SK-N-SH (cell line): ENCODE results near the gene CCNK. TPM values are rescaled to one million over a fixed set of nuclear protein-coding genes. Genes with fewer than 3 reads are reported as not detected.

ENCODE experiments used
- CTCF ChIA-PET: fragments of 300-600, 350-600 bp; formaldehyde crosslinking; extraction: SDS; loops from one replicate; lab custom pipeline; 2021; lab: Yijun Ruan, JAX
- POLR2A ChIA-PET: fragments of 350-600 bp; sonication (Branson Sonifier 250); formaldehyde crosslinking; extraction: SDS; loops from one replicate; lab custom pipeline; 2020; ENCODE audit warnings: antibody characterized with exemption, inconsistent platforms; lab: Yijun Ruan, JAX
- DNase-seq: peaks from one replicate; pipeline ENCODE4 v3.0.0; 2012
- H2AFZ ChIP-seq: fragments of 200-600 bp; sonication (generic); 2 replicates; pipeline ENCODE4 v1.8.1; 2016; ENCODE audit warnings: antibody characterized with exemption, mild to moderate bottlenecking, low read depth
- H3F3A ChIP-seq: fragments of 200-600 bp; sonication (generic); replicated peaks from 2 replicates; pipeline ENCODE3; 2016; ENCODE audit warnings: antibody characterized with exemption, mild to moderate bottlenecking; ENCODE audit not compliant: insufficient read depth
- H3K27ac ChIP-seq, 2 experiments: fragments of 200-500 bp in 1 of 2; fragments of 200-600 bp in 1 of 2; sonication (Bioruptor generic) in 1 of 2; sonication (generic), shearing (Covaris generic) in 1 of 2; 2 replicates each; pipeline versions ENCODE4 v1.5.1 to v1.6.1; 2014 to 2016; ENCODE audit warnings: low read depth in 2 of 2, inconsistent platforms in 1 of 2, low read length in 1 of 2, mild to moderate bottlenecking in 1 of 2, mixed read lengths in 1 of 2
- H3K27me3 ChIP-seq: fragments of 200-600 bp; sonication (generic), shearing (Covaris generic); 2 replicates; pipeline ENCODE4 v1.6.1; 2016; ENCODE audit warnings: mixed run types; ENCODE audit not compliant: insufficient read depth
- H3K36me3 ChIP-seq, 2 experiments: fragments of 200-500 bp in 1 of 2; fragments of 200-600 bp in 1 of 2; sonication (Bioruptor generic) in 1 of 2; sonication (generic) in 1 of 2; replicated peaks in 1 of 2; 2 replicates each; pipeline versions ENCODE3 to v1.5.1; 2014 to 2016; ENCODE audit warnings: low read length in 1 of 2, mild to moderate bottlenecking in 1 of 2; ENCODE audit not compliant: insufficient read depth in 2 of 2, control insufficient read depth in 1 of 2
- H3K4me1 ChIP-seq, 2 experiments: fragments of 200-500 bp in 1 of 2; fragments of 200-600 bp in 1 of 2; sonication (Bioruptor generic) in 1 of 2; sonication (generic), shearing (Covaris generic) in 1 of 2; 2 replicates each; pipeline versions ENCODE4 v1.5.1 to v1.6.1; 2014 to 2016; ENCODE audit warnings: low read depth in 1 of 2, low read length in 1 of 2, mixed run types in 1 of 2; ENCODE audit not compliant: insufficient read depth in 2 of 2, control insufficient read depth in 1 of 2
- H3K4me2 ChIP-seq: fragments of 200-600 bp; sonication (generic), shearing (Covaris generic); 2 replicates; pipeline ENCODE4 v1.6.1; 2017; ENCODE audit warnings: mixed run types
- H3K4me3 ChIP-seq, 2 experiments: fragments of 200-500 bp in 1 of 2; fragments of 200-600 bp in 1 of 2; sonication (Bioruptor generic) in 1 of 2; sonication (generic), shearing (Covaris generic) in 1 of 2; 2 replicates each; pipeline versions ENCODE4 v1.5.1 to v1.8.1; 2014 to 2016; ENCODE audit warnings: low read depth in 2 of 2, inconsistent platforms in 1 of 2, low read length in 1 of 2, mild to moderate bottlenecking in 1 of 2, mixed read lengths in 1 of 2, moderate library complexity in 1 of 2
- H3K79me2 ChIP-seq: fragments of 200-600 bp; sonication (generic); 2 replicates; pipeline ENCODE4 v1.8.1; 2017; ENCODE audit warnings: mild to moderate bottlenecking; ENCODE audit not compliant: insufficient read depth
- H3K9ac ChIP-seq: fragments of 200-600 bp; sonication (generic); 2 replicates; pipeline ENCODE4 v1.6.1; 2017; ENCODE audit warnings: mixed run types
- H3K9me2 ChIP-seq: fragments of 200-600 bp; sonication (generic); 2 replicates; pipeline ENCODE4 v1.6.1; 2017; ENCODE audit warnings: mixed run types
- H3K9me3 ChIP-seq: fragments of 200-600 bp; sonication (generic); 2 replicates; pipeline ENCODE4 v1.6.1; 2017; ENCODE audit warnings: mixed run types, mild to moderate bottlenecking, moderate library complexity
- H4K20me1 ChIP-seq: fragments of 200-600 bp; sonication (generic); 2 replicates; pipeline ENCODE4 v1.6.1; 2017; ENCODE audit warnings: mild to moderate bottlenecking, mixed run types; ENCODE audit not compliant: insufficient read depth
- CHD2 ChIP-seq: fragments of 150-350 bp; IDR thresholded peaks from 2 replicates; pipeline ENCODE4 v1.6.1; 2018; ENCODE audit warnings: low read length; ENCODE audit not compliant: partially characterized antibody
- EP300 ChIP-seq, 2 experiments: IDR thresholded peaks; 2 replicates each; pipeline versions ENCODE4 v1.4.0 to v1.6.1; 2012; ENCODE audit warnings: borderline replicate concordance in 1 of 2, low read depth in 1 of 2, low read length in 1 of 2
- EZH2phosphoT487 ChIP-seq: fragments of 200-600 bp; sonication (generic); IDR thresholded peaks from 2 replicates; pipeline ENCODE4 v1.6.1; 2017; ENCODE audit warnings: low read depth, mixed run types, mild to moderate bottlenecking, antibody characterized with exemption, moderate library complexity, borderline replicate concordance
- FOSL2 ChIP-seq: IDR thresholded peaks from 2 replicates; pipeline ENCODE4 v1.4.0; 2012; ENCODE audit warnings: low read depth, mild to moderate bottlenecking, moderate library complexity, borderline replicate concordance
- FOXJ3 ChIP-seq: sonication (generic); formaldehyde crosslinking; IDR thresholded peaks from 2 replicates; pipeline ENCODE4 v1.5.1; 2020; ENCODE audit warnings: mild to moderate bottlenecking, missing genetic modification reagents
- FOXM1 ChIP-seq: IDR thresholded peaks from 2 replicates; pipeline ENCODE4 v1.4.0; 2012; ENCODE audit warnings: low read depth, mild to moderate bottlenecking
- GABPA ChIP-seq: IDR thresholded peaks from 2 replicates; pipeline ENCODE4 v1.4.0; 2012; ENCODE audit warnings: low read depth, mild to moderate bottlenecking
- GATA2 ChIP-seq: sonication (generic); formaldehyde crosslinking; IDR thresholded peaks from 2 replicates; pipeline ENCODE4 v1.5.0; 2020; ENCODE audit warnings: mild to moderate bottlenecking, missing genetic modification reagents
- NRF1 ChIP-seq: IDR thresholded peaks from 2 replicates; pipeline ENCODE4 v1.6.1; 2012; ENCODE audit warnings: low read depth, mild to moderate bottlenecking, low read length
- RCOR1 ChIP-seq: fragments of 150-350 bp; IDR thresholded peaks from 2 replicates; pipeline ENCODE4 v1.6.1; 2017; ENCODE audit warnings: antibody characterized with exemption, low read length
- SMC3 ChIP-seq: IDR thresholded peaks from 2 replicates; pipeline ENCODE4 v1.6.1; 2012; ENCODE audit warnings: low read depth, low read length, improper control_type of control experiment
- TCF12 ChIP-seq: IDR thresholded peaks from 2 replicates; pipeline ENCODE4 v1.4.0; 2012
- TEAD4 ChIP-seq: IDR thresholded peaks from 2 replicates; pipeline ENCODE4 v1.4.0; 2012; ENCODE audit warnings: mild to moderate bottlenecking, borderline replicate concordance; ENCODE audit not compliant: insufficient read depth
- WGBS: methylation state at CpG from one replicate; pipeline ENCODE4 v1.1.6; 2017; ENCODE audit warnings: low lambda C conversion rate; 5-methylcytosine and 5-hydroxymethylcytosine counted together
- polyA plus RNA-seq, 3 experiments: library from polyadenylated mRNA; depleted of rRNA; stranded (reverse); fragments of >200 nt; gene quantifications; 2 replicates each; pipeline ENCODE4 v1.2.3, GENCODE V29; 2012
- TF ChIP-seq, protein P1 (sequence below): fragments of 150-350 bp; IDR thresholded peaks from 2 replicates; pipeline ENCODE4 v1.6.1; 2017; ENCODE audit warnings: antibody characterized with exemption, low read length, low read depth, borderline replicate concordance
- TF ChIP-seq, protein P2 (sequence below): IDR thresholded peaks from 2 replicates; pipeline ENCODE4; 2012

CCNK gene
- polyA plus RNA-seq, 1 of the 3 experiments (the other 2 are of a cell fraction) = 14.6 TPM

GRCh38 chr14:99468081-99468480, 13.1 kb upstream of the CCNK start (continued):
- TF ChIP-seq, protein P1, sequence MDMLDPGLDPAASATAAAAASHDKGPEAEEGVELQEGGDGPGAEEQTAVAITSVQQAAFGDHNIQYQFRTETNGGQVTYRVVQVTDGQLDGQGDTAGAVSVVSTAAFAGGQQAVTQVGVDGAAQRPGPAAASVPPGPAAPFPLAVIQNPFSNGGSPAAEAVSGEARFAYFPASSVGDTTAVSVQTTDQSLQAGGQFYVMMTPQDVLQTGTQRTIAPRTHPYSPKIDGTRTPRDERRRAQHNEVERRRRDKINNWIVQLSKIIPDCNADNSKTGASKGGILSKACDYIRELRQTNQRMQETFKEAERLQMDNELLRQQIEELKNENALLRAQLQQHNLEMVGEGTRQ = no peak
- TF ChIP-seq TEAD4 (no peak), GATA2 (no peak), EZH2phosphoT487 (no peak), RCOR1 (no peak)

DNA sequence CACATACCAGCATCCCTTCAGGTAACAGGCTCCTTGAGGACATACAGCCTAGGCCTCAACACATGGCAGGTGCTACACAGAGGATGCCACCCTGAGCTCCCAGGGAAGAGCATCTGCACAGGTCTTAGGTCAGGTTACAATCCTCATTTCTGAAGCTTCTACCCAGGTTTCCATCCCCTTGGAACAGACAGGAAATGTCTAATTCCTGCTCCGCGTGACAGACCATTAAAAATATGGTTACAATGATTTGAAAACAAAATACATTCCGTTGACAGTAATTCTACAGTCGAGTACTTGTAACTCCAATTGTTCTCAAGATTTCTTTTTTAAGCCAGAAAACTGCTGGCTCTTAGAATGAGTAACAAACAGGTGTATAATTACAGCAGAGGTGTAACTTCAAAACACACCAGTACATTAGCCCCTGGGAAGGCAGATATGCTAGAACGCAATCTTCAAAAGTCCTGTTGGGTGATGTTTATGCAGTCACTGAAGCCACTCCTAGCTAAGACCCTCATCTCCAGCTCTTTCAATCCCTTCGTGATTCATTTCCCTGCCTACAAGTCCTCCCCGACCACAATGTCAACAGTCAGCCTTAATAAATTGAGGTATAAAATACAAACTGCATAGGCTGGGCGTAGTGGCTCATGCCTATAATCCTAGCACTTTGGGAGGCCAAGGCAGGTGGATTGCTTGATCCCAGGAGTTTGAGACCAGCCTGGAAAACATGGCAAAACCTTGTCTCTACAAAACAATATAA, 12.2 kb upstream of the CCNK start:
- H3K9ac ChIP-seq = no peak overlapping the region
- H3F3A ChIP-seq = peaks cover 4% of the 10 kb centered on the region
- peaks cover 10 to 11% of the 10 kb centered on the region in 2 experiments; a peak in 3 of 4 replicates for H3K4me1 ChIP-seq
- no peaks in the 10 kb centered on the region for H3K27me3 ChIP-seq
- ChIA-PET POLR2A (no interaction called here), CTCF (interaction anchor here (1.7 to 2.1 kb wide), 2 partner anchors 49 to 53 kb away, joined by 4 to 5 read pairs; no protein-coding TSS in a partner anchor)
- no peak overlapping the region for H3K27ac ChIP-seq
- H3K4me2 ChIP-seq = no peak overlapping the region
- H3K36me3 ChIP-seq = peaks cover 3 to 17% of the 10 kb centered on the region in 2 experiments
- H4K20me1 ChIP-seq = peaks cover 74% of the 10 kb centered on the region
- TF ChIP-seq GABPA (no peak), NRF1 (no peak), EZH2phosphoT487 (no peak), FOSL2 (no peak), FOXJ3 (no peak), TCF12 (no peak), CHD2 (no peak), TEAD4 (no peak), EP300 (IDR thresholded peaks at IDR 0.05; ENCODE audit: borderline replicate concordance in 1 of 2, low read depth in 1 of 2, low read length in 1 of 2) (no peak), GATA2 (no peak), FOXM1 (no peak), SMC3 (no peak)
- TF ChIP-seq, protein P1 = no peak
- TF ChIP-seq, protein P2, sequence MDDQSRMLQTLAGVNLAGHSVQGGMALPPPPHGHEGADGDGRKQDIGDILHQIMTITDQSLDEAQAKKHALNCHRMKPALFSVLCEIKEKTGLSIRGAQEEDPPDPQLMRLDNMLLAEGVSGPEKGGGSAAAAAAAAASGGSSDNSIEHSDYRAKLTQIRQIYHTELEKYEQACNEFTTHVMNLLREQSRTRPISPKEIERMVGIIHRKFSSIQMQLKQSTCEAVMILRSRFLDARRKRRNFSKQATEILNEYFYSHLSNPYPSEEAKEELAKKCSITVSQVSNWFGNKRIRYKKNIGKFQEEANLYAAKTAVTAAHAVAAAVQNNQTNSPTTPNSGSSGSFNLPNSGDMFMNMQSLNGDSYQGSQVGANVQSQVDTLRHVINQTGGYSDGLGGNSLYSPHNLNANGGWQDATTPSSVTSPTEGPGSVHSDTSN = no peak
- H2AFZ ChIP-seq = no peak overlapping the region
- no peak for DNase-seq
- H3K4me3 ChIP-seq = no peak overlapping the region
- no peaks in the 10 kb centered on the region for H3K9me2 ChIP-seq
- H3K79me2 ChIP-seq = peaks cover 89% of the 10 kb centered on the region
- WGBS = 89% methylated on average over 8 of the region's 8 CpGs
- H3K9me3 ChIP-seq = no peaks in the 10 kb centered on the region
